ENCODE results near the gene CHST3.

GRCh38 chr10:72011016-72011415 lies 46.8 kb downstream of the CHST3 start:
- no peak for TF ChIP-seq CTCF (IDR thresholded peaks at IDR 0.05)
- TF ChIP-seq POLR2A (IDR thresholded peaks at IDR 0.05), result no peak
- no peak for TF ChIP-seq POLR2AphosphoS5 (IDR thresholded peaks at IDR 0.05; ENCODE audit: insufficient read depth in 1 of 2, low read depth in 1 of 2)
